Coronary artery (tissue), 2 donors: ENCODE results near the gene CFAP97.
"Not testable (repeated sequence)": the region's sequence is repeated elsewhere in the genome, so short reads cannot be mapped to it uniquely, and the experiment has no call there.

Source experiments
- DNase-seq: peaks from one replicate; pipeline ENCODE4 v3.0.0-alpha.2; 2017; ENCODE audit warnings: low spot score
- H3K27ac ChIP-seq, 2 donors: fragments of 200-600 bp; sonication (generic); one replicate each; pipeline ENCODE4 v1.5.1; 2016 to 2019
- H3K4me3 ChIP-seq: fragments of 200-600 bp; sonication (generic); 2 replicates; pipeline ENCODE4 v1.5.1; 2016; ENCODE audit warnings: mild to moderate bottlenecking, moderate library complexity
- CTCF ChIP-seq: fragments of 200-600 bp; sonication (generic); IDR thresholded peaks from one replicate; pipeline ENCODE4 v1.5.1; 2019; ENCODE audit warnings: antibody characterized with exemption

CFAP97 gene

DNA sequence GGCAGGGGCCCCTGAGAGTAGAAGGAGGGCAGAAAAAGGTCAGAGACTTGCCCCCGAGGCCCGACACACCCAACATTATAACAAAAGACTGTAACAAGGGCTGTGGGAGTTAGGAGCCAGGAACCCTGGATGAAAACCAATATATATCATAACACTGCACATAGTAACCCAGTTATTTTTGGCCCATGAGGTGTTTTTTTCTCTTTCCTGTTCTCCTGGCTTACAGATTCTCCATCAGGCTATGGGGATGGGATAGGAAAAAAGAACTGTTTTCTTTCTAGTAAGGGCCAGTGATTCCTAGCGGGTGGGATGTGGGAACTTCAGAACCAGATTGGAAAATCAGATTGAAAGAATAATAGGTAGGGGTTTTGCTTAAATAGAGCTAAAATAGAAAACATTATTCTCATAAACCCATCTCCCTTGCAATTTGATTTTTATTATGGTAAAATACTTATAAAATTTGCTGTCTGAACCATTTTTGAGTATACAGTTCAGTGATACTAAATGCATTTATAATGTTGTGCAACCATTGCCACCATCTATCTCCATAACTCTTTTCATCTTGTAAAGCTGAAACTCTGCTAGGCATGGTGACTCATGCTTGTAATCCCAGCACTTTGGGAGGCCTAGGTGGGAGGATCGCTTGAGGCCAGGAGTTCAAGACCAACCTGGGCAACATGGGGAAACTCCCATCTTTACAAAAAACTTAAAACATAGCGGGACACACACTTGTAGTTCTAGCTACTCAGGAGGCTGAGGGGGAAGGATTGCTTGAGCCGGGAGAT is 39.1 kb upstream of the CFAP97 start:
- no peak overlapping the region for H3K27ac ChIP-seq
- no peak overlapping the region for H3K4me3 ChIP-seq
- no peak for DNase-seq
- TF ChIP-seq CTCF = no peak

DNA sequence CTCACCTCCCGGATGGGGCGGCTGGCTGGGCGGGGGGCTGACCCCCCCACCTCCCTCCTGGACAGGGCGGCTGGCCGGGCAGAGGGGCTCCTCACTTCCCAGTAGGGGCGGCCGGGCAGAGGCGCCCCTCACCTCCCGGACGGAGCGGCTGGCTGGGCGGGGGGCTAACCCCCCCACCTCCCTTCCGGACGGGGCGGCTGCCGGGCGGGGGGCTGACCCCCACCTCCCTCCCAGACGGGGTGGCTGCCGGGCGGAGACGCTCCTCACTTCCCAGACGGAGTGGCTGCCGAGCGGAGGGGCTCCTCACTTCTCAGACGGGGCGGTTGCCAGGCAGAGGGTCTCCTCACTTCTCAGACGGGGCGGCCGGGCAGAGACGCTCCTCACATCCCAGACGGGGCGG is 36.7 kb upstream of the CFAP97 start:
- H3K27ac ChIP-seq, DNase-seq, H3K4me3 ChIP-seq: not testable (repeated sequence)

DNA sequence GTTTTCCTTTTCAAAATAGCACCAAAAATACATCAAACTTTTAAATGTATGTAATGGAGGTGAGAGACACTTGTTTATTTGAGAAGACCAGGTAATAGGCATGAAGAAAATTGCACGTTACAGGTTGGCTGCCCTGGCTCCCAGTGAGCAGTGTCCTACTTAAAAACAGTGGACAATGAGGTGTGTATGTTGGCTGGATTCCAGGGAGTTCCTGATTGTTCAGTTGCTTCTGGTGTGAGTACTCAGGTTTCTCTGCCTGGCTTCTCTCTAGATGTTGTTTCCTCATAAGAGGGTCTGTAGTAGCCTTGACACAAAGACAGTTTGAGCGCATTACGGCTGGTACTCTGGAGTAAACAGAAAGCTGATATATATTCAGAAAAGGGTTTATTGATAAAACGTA is 35.0 kb upstream of the CFAP97 start:
- DNase-seq = no peak
- no peak for TF ChIP-seq CTCF
- H3K4me3 ChIP-seq = no peak overlapping the region
- H3K27ac ChIP-seq = no peak overlapping the region

DNA sequence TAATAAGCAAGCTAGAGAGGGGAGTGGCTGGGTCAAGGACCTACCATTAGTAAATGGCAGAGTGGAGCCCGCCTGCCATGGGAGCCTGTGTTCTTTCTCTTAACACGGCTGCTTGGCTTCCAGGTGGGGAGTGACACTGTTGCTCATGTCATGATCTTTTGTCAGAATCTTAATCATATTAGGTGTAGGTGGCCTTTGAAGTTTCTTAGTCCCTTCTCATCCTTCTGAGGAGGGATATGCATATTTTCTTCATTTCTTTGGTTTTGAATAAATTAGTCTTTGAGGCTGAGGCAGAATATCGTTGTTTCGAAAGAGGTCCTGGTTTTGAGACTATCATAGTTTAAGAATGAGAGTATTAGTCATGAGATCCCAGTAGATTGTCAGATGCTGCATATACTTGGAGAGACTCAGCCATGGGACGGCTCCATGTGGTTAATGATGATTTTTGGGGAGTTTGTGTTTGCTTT is 34.4 kb upstream of the CFAP97 start:
- H3K27ac ChIP-seq = no peak overlapping the region
- no peak for TF ChIP-seq CTCF
- H3K4me3 ChIP-seq = no peak overlapping the region
- no peak for DNase-seq

- no peak for DNase-seq
- H3K27ac ChIP-seq = no peak overlapping the region
- H3K4me3 ChIP-seq = no peak overlapping the region
- TF ChIP-seq CTCF = no peak
Observed at GRCh38 chr4:185237175-185237574, 33.4 kb upstream of the CFAP97 start.

DNA sequence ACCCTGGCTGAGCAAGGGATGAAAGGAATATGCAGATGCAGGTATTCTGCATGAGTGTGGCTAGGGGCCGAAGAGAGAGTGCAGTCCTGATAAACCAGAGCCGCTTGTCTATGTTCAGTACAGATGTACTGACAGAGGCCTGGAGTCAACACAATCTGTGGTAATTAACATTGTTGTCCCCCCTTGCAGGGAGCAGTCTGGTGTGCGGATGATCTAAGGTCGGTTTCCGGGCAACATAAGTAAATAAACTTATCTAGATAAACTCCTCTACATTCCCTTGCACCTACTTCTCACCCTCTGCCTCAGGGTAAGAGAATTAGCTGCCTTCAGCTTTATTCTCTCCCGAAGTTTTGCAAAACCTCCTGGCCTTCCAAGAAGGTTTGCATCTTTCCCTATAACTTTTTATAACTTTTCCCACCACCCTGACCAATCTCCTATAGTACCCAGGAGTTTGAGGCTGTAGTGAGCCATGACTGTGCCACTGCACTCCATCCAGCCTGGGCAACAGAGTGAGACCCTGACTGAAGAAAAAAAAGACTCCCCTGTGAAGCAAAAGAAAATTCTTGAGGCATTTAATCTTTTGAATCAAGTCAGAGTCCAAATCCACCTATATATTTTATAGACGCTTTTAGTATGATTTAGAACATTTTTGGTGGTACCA is 32.2 kb upstream of the CFAP97 start:
- DNase-seq = no peak
- no peak for TF ChIP-seq CTCF
- no peak overlapping the region for H3K27ac ChIP-seq
- H3K4me3 ChIP-seq = no peak overlapping the region

DNA sequence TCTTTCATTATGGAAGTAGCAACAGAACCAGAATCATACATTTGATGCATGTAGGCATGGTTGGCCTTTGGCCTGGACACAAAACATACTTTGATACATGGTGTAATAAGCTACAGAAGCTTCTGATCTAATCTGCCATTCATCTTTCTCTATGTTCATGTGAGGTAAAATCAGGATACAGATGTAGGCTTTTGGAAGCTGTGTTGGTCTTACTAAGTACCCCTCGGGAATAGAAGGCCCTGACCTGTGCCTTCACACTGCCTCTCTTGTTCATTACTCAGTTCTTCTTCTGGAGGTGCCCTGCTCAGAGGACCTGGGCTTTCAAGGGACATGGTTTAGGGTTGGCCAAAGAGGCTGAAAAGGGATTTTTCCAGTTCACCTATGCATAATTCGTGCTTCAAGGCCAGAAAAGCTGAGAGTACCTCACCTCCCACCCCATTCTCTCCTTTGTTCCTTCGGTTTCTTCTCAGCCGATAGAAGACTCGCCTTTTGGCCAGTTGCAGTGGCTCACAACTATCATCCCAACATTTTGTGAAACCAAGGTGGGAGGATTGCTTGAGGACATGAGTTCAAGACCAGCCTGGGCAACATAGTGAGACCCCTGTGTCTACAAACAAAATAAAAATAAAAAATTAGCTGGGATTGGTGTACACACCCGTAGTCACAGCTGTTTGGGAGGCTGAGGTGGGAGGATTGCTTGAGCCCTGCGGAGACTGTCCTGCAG is 31.5 kb upstream of the CFAP97 start:
- no peak for TF ChIP-seq CTCF
- DNase-seq = no peak
- Histone ChIP-seq H3K4me3 (no peak overlapping the region), H3K27ac (no peak overlapping the region)
